K562 (cell line): ENCODE measurements around the gene NEFH. TPM values are rescaled to one million over a fixed set of nuclear protein-coding genes. Genes with fewer than 3 reads are reported as not detected.

Experiments used
- ATAC-seq: fragments of 200-7000 bp; cut with Tn5 transposase; 3 replicates; pipeline ENCODE4 v1.9.1; 2020; ENCODE audit warnings: moderate library complexity
- BruUV-seq: library from RNA; stranded (reverse); fragments of 400-500 nt; replicated peaks from 2 replicates; lab custom pipeline; 2021; lab: Mats Ljungman, UMichigan
- CTCF ChIA-PET: fragments of 300-600 bp; formaldehyde crosslinking; extraction: SDS; loops from one replicate; lab custom pipeline; 2021; ENCODE audit warnings: low intra/inter-chr PET ratio; lab: Yijun Ruan, JAX
- POLR2A ChIA-PET: fragments of 300-600, 350-650 bp; sonication (Branson Sonifier 250); formaldehyde crosslinking; extraction: SDS; loops from one replicate; lab custom pipeline; 2021; ENCODE audit warnings: antibody characterized with exemption, inconsistent platforms; lab: Yijun Ruan, JAX
- DNase-seq, 4 experiments: peaks; one replicate each; pipeline versions ENCODE4 v3.0.0 to v3.0.0-alpha.2; 2011 to 2018; ENCODE audit warnings: low spot score in 3 of 4, mixed read lengths in 3 of 4; ENCODE audit errors: extremely low read depth in 1 of 4
- FAIRE-seq: peaks from 2 replicates; lab custom pipeline; 2011; peaks lifted over from hg19 to GRCh38; lab: Jason Lieb, UNC
- H2AFZ ChIP-seq: 2 replicates; pipeline ENCODE4 v1.6.0; 2011; ENCODE audit warnings: low read depth, low read length, control low read depth, inconsistent platforms
- H3K27ac ChIP-seq: fragments of 200-600 bp; 3 replicates; pipeline ENCODE4 v1.8.0; 2011; ENCODE audit warnings: low read depth, mild to moderate bottlenecking, control low read depth, inconsistent platforms, low read length, moderate library complexity, mixed read lengths; ENCODE audit errors: extremely low read depth
- H3K27me3 ChIP-seq, 2 experiments: fragments of 300-600 bp in 1 of 2; 2 replicates in 1 of 2; 3 replicates in 1 of 2; pipeline versions ENCODE4 v1.6.0 to v1.8.0; 2011; ENCODE audit warnings: inconsistent platforms in 2 of 2, low read length in 2 of 2, mild to moderate bottlenecking in 1 of 2, mixed read lengths in 1 of 2, moderate library complexity in 1 of 2; ENCODE audit not compliant: control insufficient read depth in 2 of 2, insufficient read depth in 2 of 2
- H3K36me3 ChIP-seq: fragments of 300-600 bp; 3 replicates; pipeline ENCODE4 v1.8.0; 2011; ENCODE audit warnings: mild to moderate bottlenecking, low read length, inconsistent platforms; ENCODE audit not compliant: control insufficient read depth, insufficient read depth
- H3K4me1 ChIP-seq, 2 experiments: fragments of 200-600 bp in 1 of 2; replicated peaks in 1 of 2; 2 replicates in 1 of 2; 3 replicates in 1 of 2; pipeline versions ENCODE4 v1.5.1 to v1.8.0; 2011; ENCODE audit warnings: inconsistent platforms in 2 of 2, low read length in 2 of 2, mild to moderate bottlenecking in 1 of 2, mixed read lengths in 1 of 2, moderate library complexity in 1 of 2; ENCODE audit not compliant: control insufficient read depth in 2 of 2, insufficient read depth in 2 of 2
- H3K4me2 ChIP-seq: 2 replicates; pipeline ENCODE4 v1.6.1; 2011; ENCODE audit warnings: low read length, control low read depth, inconsistent platforms, mixed read lengths; ENCODE audit not compliant: insufficient read depth
- H3K4me3 ChIP-seq: fragments of 200-600 bp; sonication (generic), shearing (Covaris generic); 2 replicates; pipeline ENCODE4 v1.5.1; 2016; ENCODE audit warnings: control low read depth, inconsistent platforms
- H3K79me2 ChIP-seq: fragments of 200-600 bp; 3 replicates; pipeline ENCODE4 v1.8.0; 2011; ENCODE audit warnings: low read length, inconsistent platforms; ENCODE audit not compliant: control insufficient read depth, insufficient read depth
- H3K9ac ChIP-seq, 2 experiments: 2 replicates each; pipeline versions ENCODE4 v1.6.0 to v1.6.1; 2011; ENCODE audit warnings: low read depth in 2 of 2, low read length in 2 of 2, control low read depth in 1 of 2, inconsistent platforms in 1 of 2, mild to moderate bottlenecking in 1 of 2, mixed read lengths in 1 of 2; ENCODE audit not compliant: insufficient read depth in 1 of 2
- H3K9me1 ChIP-seq: one replicate; pipeline ENCODE4 v1.6.0; 2011; ENCODE audit warnings: inconsistent platforms, mild to moderate bottlenecking, low read length, moderate library complexity; ENCODE audit not compliant: control insufficient read depth, insufficient read depth
- H3K9me3 ChIP-seq: replicated peaks from 2 replicates; pipeline ENCODE4 v1.5.1; 2011; ENCODE audit warnings: low read depth, low read length, inconsistent platforms; ENCODE audit not compliant: control insufficient read depth, insufficient read depth
- H4K20me1 ChIP-seq: replicated peaks from 2 replicates; pipeline ENCODE4 v1.6.1; 2011; ENCODE audit warnings: low read length, inconsistent platforms, mixed read lengths; ENCODE audit not compliant: control insufficient read depth, insufficient read depth
- CBX8 ChIP-seq: fragments of 200-600 bp; sonication (generic); IDR thresholded peaks from 2 replicates; pipeline ENCODE4 v1.6.1; 2012; ENCODE audit warnings: borderline replicate concordance, mixed run types, low read depth, mild to moderate bottlenecking, moderate library complexity, mixed read lengths, low read length, control low read depth, inconsistent platforms; ENCODE audit not compliant: poor library complexity, severe bottlenecking; ENCODE audit errors: extremely low read depth
- CEBPG ChIP-seq, 3 experiments: fragments of 200-800 bp in 1 of 3; sonication (Bioruptor generic) in 1 of 3; sonication (generic) in 1 of 3; formaldehyde crosslinking in 1 of 3; IDR thresholded peaks in 2 of 3; conservative IDR thresholded peaks in 1 of 3; 2 replicates each; pipeline versions ENCODE4 v1.6.1 to v1.8.0; 2016 to 2022; ENCODE audit warnings: missing compliant biosample characterization in 2 of 3, missing genetic modification characterization in 2 of 3, mild to moderate bottlenecking in 1 of 3, missing genetic modification reagents in 1 of 3
- ERF ChIP-seq: fragments of 450-650 bp; formaldehyde crosslinking; IDR thresholded peaks from 2 replicates; pipeline ENCODE4 v1.4.0; 2020; ENCODE audit warnings: mild to moderate bottlenecking, mixed read lengths
- GATAD2B ChIP-seq: fragments of 450-650 bp; IDR thresholded peaks from 2 replicates; pipeline ENCODE4 v1.6.1; 2017; ENCODE audit warnings: mild to moderate bottlenecking, borderline replicate concordance
- RBM14 ChIP-seq: fragments of 200-400 bp; formaldehyde crosslinking; IDR thresholded peaks from 2 replicates; pipeline ENCODE4 v1.6.1; 2018; ENCODE audit warnings: low read depth, mild to moderate bottlenecking, low read length, moderate library complexity, borderline replicate concordance; ENCODE audit not compliant: insufficient read depth
- RBM17 ChIP-seq: fragments of 200-400 bp; formaldehyde crosslinking; IDR thresholded peaks from 2 replicates; pipeline ENCODE4 v1.6.1; 2017; ENCODE audit warnings: low read depth, mild to moderate bottlenecking, low read length, borderline replicate concordance
- RBM22 ChIP-seq: fragments of 200-400 bp; formaldehyde crosslinking; IDR thresholded peaks from 2 replicates; pipeline ENCODE4 v1.6.1; 2018; ENCODE audit warnings: low read length, low read depth; ENCODE audit not compliant: poor library complexity, severe bottlenecking
- ZNF717 ChIP-seq: fragments of 250-450 bp; sonication (Bioruptor Pico); IDR thresholded peaks from 2 replicates; pipeline ENCODE4 v1.5.0; 2021
- WGBS: fragments of 100-300 bp; shearing (Covaris generic); methylation state at CpG from one replicate; pipeline ENCODE4 v1.1.6; 2016; ENCODE audit warnings: low coverage, mixed read lengths; ENCODE audit not compliant: insufficient coverage; ENCODE audit errors: missing lambda C conversion rate; 5-methylcytosine and 5-hydroxymethylcytosine counted together
- in situ Hi-C: fragments of 300-500 bp; cut with MboI; formaldehyde crosslinking; loops from 4 replicates; pipeline ENCODE4 v1.15.0; 2018; ENCODE audit warnings: inconsistent platforms, mixed read lengths
- intact Hi-C: fragments of 100-400 bp; cut with micrococcal nuclease; formaldehyde crosslinking; loops from 2 replicates; pipeline ENCODE4 v1.14.2; 2022
- polyA plus RNA-seq, 8 experiments: library from polyadenylated mRNA; depleted of rRNA in 4 of 8; stranded (reverse) in 5 of 8; unstranded in 3 of 8; fragments of >200 nt; fragmentation: Nextera tagmentation in 2 of 8; fragmentation: Illumina TruSeq in 1 of 8; extraction: Ambion mirVana in 2 of 8; extraction: Trizol in 1 of 8; gene quantifications; 2 replicates each; pipeline versions ENCODE4 v1.2.1 to v1.2.3, GENCODE V29; 2011 to 2014; ENCODE audit warnings: inconsistent platforms in 1 of 8, missing spikeins in 1 of 8
- total RNA-seq, 7 experiments: library from RNA; depleted of rRNA in 6 of 7; stranded (reverse); fragments of >200 nt in 6 of 7; fragmentation: Illumina TruSeq in 2 of 7; extraction: Trizol in 2 of 7; gene quantifications; 2 replicates each; pipeline versions ENCODE4 v1.2.1 to v1.2.3, GENCODE V29; 2011 to 2021; ENCODE audit warnings: low replicate concordance in 1 of 7

Gene NEFH
- total and polyA plus RNA-seq, 9 of the 15 experiments (the other 6 are each of a cell fraction or from before 2014, with no cell fraction given): 2.3 to 26.9 (median 10.8) TPM

DNA sequence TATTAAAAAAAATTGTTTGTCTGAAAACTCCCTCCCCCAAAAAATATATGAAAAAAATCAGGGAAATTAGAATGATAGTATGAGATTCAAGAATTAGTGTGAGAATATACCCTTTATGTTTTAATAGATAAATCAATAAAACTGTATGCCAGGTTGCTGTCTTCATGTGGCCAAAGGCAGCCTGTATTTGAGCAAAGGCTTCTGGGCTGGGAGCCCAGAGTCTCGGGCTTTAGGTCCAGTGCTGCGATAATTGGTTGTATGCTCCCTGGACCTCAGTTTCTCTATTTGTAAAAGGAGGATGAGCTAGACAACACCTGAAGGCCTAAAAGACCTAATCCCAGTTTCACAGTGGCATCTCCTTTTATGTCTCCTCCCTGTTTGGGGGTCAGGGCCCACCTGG is 43.7 kb downstream of the NEFH start:
- Histone ChIP-seq H3K9me1 (peaks cover 2% of the 10 kb centered on the region), H3K36me3 (peaks cover 84% of the 10 kb centered on the region), H3K79me2 (no peaks in the 10 kb centered on the region), H3K27ac (no peak overlapping the region), H3K4me2 (no peak overlapping the region), H3K9me3 (no peaks in the 10 kb centered on the region), H3K4me1 (peaks cover 0 to 10% of the 10 kb centered on the region in 2 experiments; a peak in 3 of 5 replicates), H3K27me3 (no peaks in the 10 kb centered on the region), H2AFZ (no peak overlapping the region), H3K4me3 (no peak overlapping the region), H4K20me1 (no peaks in the 10 kb centered on the region), H3K9ac (no peak overlapping the region)
- CTCF ChIA-PET: interaction anchor here (1.7 kb wide), 1 partner anchor 53 kb away, joined by 7 read pairs; no protein-coding TSS in a partner anchor
- WGBS: 100% methylated on average over 1 of the region's 2 CpGs
- DNase-seq: no peak
- in situ Hi-C loops: loop anchor here (10.0 kb wide), 1 partner anchor 129 kb away; no protein-coding TSS in a partner anchor
- TF ChIP-seq CEBPG (CRISPR knock-in tag; IDR thresholded peaks at IDR 0.05): no peak
- no peak for TF ChIP-seq CEBPG (tag; conservative IDR thresholded peaks at IDR 0.05 in 1 of 2, IDR thresholded peaks at IDR 0.05 in 1 of 2)
- no peak for TF ChIP-seq ZNF717
- TF ChIP-seq GATAD2B: no peak
- TF ChIP-seq CBX8: no peak
- TF ChIP-seq RBM22: no peak
- TF ChIP-seq RBM14: no peak
- no peak for TF ChIP-seq ERF (CRISPR knock-in tag)
- TF ChIP-seq RBM17: no peak
- intact Hi-C loops: loop anchor here (2.0 kb wide), 2 partner anchors 43 to 129 kb away; partner anchors contain the start of gene NEFH
- FAIRE-seq: no peak
- BruUV-seq: no TSS peak
- POLR2A ChIA-PET: interaction anchor here (1.1 kb wide), 1 partner anchor 31 kb away, joined by 4 read pairs; no protein-coding TSS in a partner anchor
- no peak for ATAC-seq
